GM23338 (cell line): ENCODE measurements around the gene HSD11B1L. TPM values are rescaled to one million over a fixed set of nuclear protein-coding genes. Genes with fewer than 3 reads are reported as not detected.

Source experiments
- ATAC-seq: fragments of 200-7000 bp; cut with Tn5 transposase; 3 replicates; pipeline ENCODE4 v1.9.1; 2020
- DNase-seq: peaks from one replicate; pipeline ENCODE4 v3.0.0-alpha.2; 2015; ENCODE audit warnings: low spot score
- H2AFZ ChIP-seq: fragments of 200-600 bp; sonication (generic); 2 replicates; pipeline ENCODE4 v1.8.0; 2016; ENCODE audit warnings: antibody characterized with exemption, mild to moderate bottlenecking, moderate library complexity
- H3F3A ChIP-seq: fragments of 200-600 bp; sonication (generic); replicated peaks from 2 replicates; pipeline ENCODE4 v1.8.0; 2017; ENCODE audit warnings: antibody characterized with exemption, mixed run types, low read depth
- H3K27ac ChIP-seq: fragments of 200-600 bp; sonication (generic); 2 replicates; pipeline ENCODE4 v1.6.1; 2016; ENCODE audit warnings: low read depth
- H3K27me3 ChIP-seq: fragments of 200-600 bp; sonication (generic); 2 replicates; pipeline ENCODE4 v1.8.0; 2016; ENCODE audit warnings: mild to moderate bottlenecking, mixed run types, moderate library complexity; ENCODE audit not compliant: insufficient read depth
- H3K36me3 ChIP-seq: fragments of 200-600 bp; sonication (generic); 2 replicates; pipeline ENCODE4 v1.8.0; 2016; ENCODE audit warnings: mild to moderate bottlenecking; ENCODE audit not compliant: insufficient read depth
- H3K4me1 ChIP-seq: fragments of 200-600 bp; sonication (generic); 2 replicates; pipeline ENCODE4 v1.8.0; 2016; ENCODE audit warnings: mild to moderate bottlenecking, moderate library complexity; ENCODE audit not compliant: insufficient read depth
- H3K4me2 ChIP-seq: fragments of 200-600 bp; sonication (generic); 2 replicates; pipeline ENCODE4 v1.7.1; 2017; ENCODE audit warnings: mixed run types
- H3K4me3 ChIP-seq: fragments of 200-600 bp; sonication (generic); 2 replicates; pipeline ENCODE4 v1.6.1; 2016; ENCODE audit warnings: mixed run types
- H3K79me2 ChIP-seq: fragments of 200-600 bp; sonication (generic); replicated peaks from 2 replicates; pipeline ENCODE4 v1.8.0; 2017; ENCODE audit warnings: mild to moderate bottlenecking; ENCODE audit not compliant: insufficient read depth
- H3K9me2 ChIP-seq: fragments of 200-600 bp; sonication (generic); 2 replicates; pipeline ENCODE4 v1.8.0; 2017; ENCODE audit not compliant: insufficient read depth
- H4K20me1 ChIP-seq: fragments of 200-600 bp; sonication (generic); replicated peaks from 2 replicates; pipeline ENCODE4 v1.8.0; 2017; ENCODE audit warnings: mild to moderate bottlenecking; ENCODE audit not compliant: insufficient read depth
- H3K27ac Mint-ChIP-seq: 2 replicates; pipeline ENCODE4 v1.8.0; 2020; ENCODE audit warnings: inconsistent platforms, mild to moderate bottlenecking, moderate library complexity, mixed read lengths
- H3K27me3 Mint-ChIP-seq: 3 replicates; pipeline ENCODE4 v1.8.0; 2022; ENCODE audit warnings: low read depth, mild to moderate bottlenecking, moderate library complexity, mixed read lengths, inconsistent platforms; ENCODE audit not compliant: insufficient read depth, poor library complexity
- H3K36me3 Mint-ChIP-seq: 3 replicates; pipeline ENCODE4 v1.8.0; 2021; ENCODE audit warnings: low read depth, mild to moderate bottlenecking, inconsistent platforms, moderate library complexity, mixed read lengths
- H3K4me1 Mint-ChIP-seq: 3 replicates; pipeline ENCODE4 v1.8.0; 2020; ENCODE audit warnings: mild to moderate bottlenecking, inconsistent platforms, mixed read lengths
- H3K4me3 Mint-ChIP-seq: 3 replicates; pipeline ENCODE4 v1.8.0; 2021; ENCODE audit warnings: moderate library complexity, mild to moderate bottlenecking, inconsistent platforms, mixed read lengths
- H3K9me3 Mint-ChIP-seq: 3 replicates; pipeline ENCODE4 v1.8.0; 2020; ENCODE audit warnings: moderate library complexity, mild to moderate bottlenecking, inconsistent platforms, mixed read lengths
- CREB1 ChIP-seq: fragments of 250-450 bp; sonication (Bioruptor Pico); IDR thresholded peaks from 2 replicates; pipeline ENCODE4 v1.5.0; 2020; ENCODE audit warnings: low read depth, mild to moderate bottlenecking, moderate library complexity
- CTCF ChIP-seq, 2 experiments: fragments of 200-600 bp in 1 of 2; sonication (generic) in 1 of 2; conservative IDR thresholded peaks; 2 replicates each; pipeline versions ENCODE4 v1.5.1 to v1.6.1; 2016 to 2017; ENCODE audit warnings: antibody characterized with exemption in 2 of 2, low read depth in 2 of 2, mild to moderate bottlenecking in 2 of 2, moderate library complexity in 1 of 2
- ETS1 ChIP-seq: IDR thresholded peaks from 2 replicates; pipeline ENCODE4 v1.6.1; 2016; ENCODE audit warnings: antibody characterized with exemption
- EZH2 ChIP-seq: fragments of 200-600 bp; sonication (generic); IDR thresholded peaks from one replicate; pipeline ENCODE4 v1.8.0; 2017; ENCODE audit warnings: antibody characterized with exemption, mild to moderate bottlenecking, low read depth; ENCODE audit not compliant: unreplicated experiment
- EZH2phosphoT487 ChIP-seq: fragments of 200-600 bp; sonication (generic); IDR thresholded peaks from one replicate; pipeline ENCODE4 v1.8.1; 2018; ENCODE audit warnings: antibody characterized with exemption; ENCODE audit not compliant: unreplicated experiment
- JUNB ChIP-seq: IDR thresholded peaks from one replicate; pipeline ENCODE4 v1.6.1; 2016; ENCODE audit warnings: antibody characterized with exemption; ENCODE audit not compliant: unreplicated experiment
- NANOG ChIP-seq: IDR thresholded peaks from 2 replicates; pipeline ENCODE4 v1.6.1; 2016; ENCODE audit warnings: antibody characterized with exemption, borderline replicate concordance
- POLR2AphosphoS5 ChIP-seq: IDR thresholded peaks from 2 replicates; pipeline ENCODE4 v1.6.1; 2016; ENCODE audit warnings: antibody characterized with exemption, low read depth
- REST ChIP-seq: IDR thresholded peaks from one replicate; pipeline ENCODE4 v1.6.1; 2018; ENCODE audit warnings: antibody characterized with exemption; ENCODE audit not compliant: unreplicated experiment
- STAT1 ChIP-seq: IDR thresholded peaks from one replicate; pipeline ENCODE4 v1.6.1; 2016; ENCODE audit warnings: antibody characterized with exemption; ENCODE audit not compliant: unreplicated experiment
- ZNF114 ChIP-seq: fragments of 250-450 bp; sonication (Bioruptor Pico); IDR thresholded peaks from 2 replicates; pipeline ENCODE4 v1.5.0; 2020; ENCODE audit warnings: mild to moderate bottlenecking, moderate library complexity
- ZNF331 ChIP-seq: fragments of 250-450 bp; sonication (Bioruptor Pico); IDR thresholded peaks from 2 replicates; pipeline ENCODE4 v1.5.0; 2020; ENCODE audit warnings: low read depth, mild to moderate bottlenecking, moderate library complexity
- ZNF462 ChIP-seq: fragments of 250-450 bp; sonication (Bioruptor Pico); IDR thresholded peaks from 2 replicates; pipeline ENCODE4 v1.5.0; 2020; ENCODE audit warnings: mild to moderate bottlenecking, moderate library complexity
- polyA plus RNA-seq: library from polyadenylated mRNA; unstranded; fragments of >200 nt; fragmentation: Nextera tagmentation; extraction: Ambion mirVana; gene quantifications from 2 replicates; pipeline ENCODE4 v1.2.1, GENCODE V29; 2016
- total RNA-seq: library from RNA; depleted of rRNA; stranded (reverse); fragments of >200 nt; shearing (Covaris generic); gene quantifications from 2 replicates; pipeline ENCODE4 v1.2.3, GENCODE V29; 2014

HSD11B1L gene
- total and polyA plus RNA-seq, 2 experiments from 2014 or later = 12.9 to 18.4 TPM

- ATAC-seq = no peak
- Histone ChIP-seq H2AFZ (no peak overlapping the region), H3F3A (peaks cover 6% of the 10 kb centered on the region; the same call in 1 of the 2 replicates), H3K36me3 (peaks cover 4% of the 10 kb centered on the region), H3K27me3 (no peaks in the 10 kb centered on the region), H3K4me3 (no peak overlapping the region), H3K9me2 (no peaks in the 10 kb centered on the region), H3K4me1 (peaks cover 8% of the 10 kb centered on the region), H4K20me1 (peaks cover 31% of the 10 kb centered on the region), H3K27ac (no peak overlapping the region), H3K79me2 (peaks cover 56% of the 10 kb centered on the region), H3K4me2 (no peak overlapping the region; the same call in 1 of the 2 replicates)
- no peak for TF ChIP-seq REST
- no peak for TF ChIP-seq ETS1
- TF ChIP-seq ZNF331 (CRISPR knock-in tag) = no peak
- TF ChIP-seq NANOG = no peak
- no peak for TF ChIP-seq JUNB
- no peak for TF ChIP-seq CREB1
- TF ChIP-seq POLR2AphosphoS5 = no peak
- TF ChIP-seq CTCF (conservative IDR thresholded peaks at IDR 0.05; ENCODE audit: low read depth in 2 of 2) = no peak
- TF ChIP-seq ZNF114 (CRISPR knock-in tag) = no peak
- TF ChIP-seq STAT1 = no peak
- no peak for TF ChIP-seq EZH2
- no peak for TF ChIP-seq ZNF462 (CRISPR knock-in tag)
- no peak for TF ChIP-seq EZH2phosphoT487
- H3K36me3 Mint-ChIP-seq = peaks cover 53% of the 10 kb centered on the region
- peak overlapping the region; percentile 98 for H3K4me3 Mint-ChIP-seq
- H3K27ac Mint-ChIP-seq = peak overlapping the region; percentile 83; the same call in 1 of the 2 replicates
- peaks cover 15% of the 10 kb centered on the region for H3K4me1 Mint-ChIP-seq
- peaks cover 22% of the 10 kb centered on the region for H3K27me3 Mint-ChIP-seq
- no peak for DNase-seq
- H3K9me3 Mint-ChIP-seq = no peaks in the 10 kb centered on the region
Measured at GRCh38 chr19:5717215-5717935, 36.5 kb downstream of the HSD11B1L start.
